T follicular helper cell (primary cell): Measurements from ENCODE around the gene TRIM37.
"Not testable (repeated sequence)": the region's sequence is repeated elsewhere in the genome, so short reads cannot be mapped to it uniquely, and the experiment has no call there.

Experiments
- DNase-seq: peaks from one replicate; pipeline ENCODE4 v3.0.0-alpha.2; 2020; ENCODE audit warnings: low read depth

The TRIM37 gene

GRCh38 chr17:58995247-58995940, 111.3 kb downstream of the TRIM37 start:
- no peak for DNase-seq

- no peak for DNase-seq
These were observed 113.4 kb downstream of the TRIM37 start for GRCh38 chr17:58993311-58993710.

GRCh38 chr17:58991718-58992331, 114.9 kb downstream of the TRIM37 start:
- DNase-seq, result no peak

GRCh38 chr17:58989629-58990028, 117.1 kb downstream of the TRIM37 start:
- no peak for DNase-seq

GRCh38 chr17:58985971-58986370, 120.7 kb downstream of the TRIM37 start:
- DNase-seq, result no peak

- DNase-seq, result no peak
These were observed 121.3 kb downstream of the TRIM37 start for GRCh38 chr17:58985367-58985766.

- DNase-seq, result no peak
These were observed 124.1 kb downstream of the TRIM37 start for GRCh38 chr17:58982626-58983025.

- no peak for DNase-seq
These were observed 125.8 kb downstream of the TRIM37 start for GRCh38 chr17:58980706-58981481.

- DNase-seq, result no peak
These were observed 130.1 kb downstream of the TRIM37 start for GRCh38 chr17:58976541-58976940.

GRCh38 chr17:58974354-58974753, 132.3 kb downstream of the TRIM37 start:
- no peak for DNase-seq

- DNase-seq, result no peak
These were observed 135.8 kb downstream of the TRIM37 start for GRCh38 chr17:58970609-58971450.

- DNase-seq, result no peak
These were observed 137.1 kb downstream of the TRIM37 start for GRCh38 chr17:58969612-58970011.

- no peak for DNase-seq
These were observed 137.5 kb downstream of the TRIM37 start for GRCh38 chr17:58969156-58969555.

- no peak for DNase-seq
These were observed 138.1 kb downstream of the TRIM37 start for GRCh38 chr17:58968426-58969061.

- DNase-seq, result no peak
These were observed 140.5 kb downstream of the TRIM37 start for GRCh38 chr17:58966208-58966607.

- DNase-seq, result no peak
These were observed 141.5 kb downstream of the TRIM37 start for GRCh38 chr17:58965221-58965620.

- no peak for DNase-seq
These were observed 146.6 kb downstream of the TRIM37 start for GRCh38 chr17:58960068-58960467.

GRCh38 chr17:58957725-58958073, 149.0 kb downstream of the TRIM37 start:
- not testable (repeated sequence) for DNase-seq

GRCh38 chr17:58956997-58957724, 149.5 kb downstream of the TRIM37 start:
- no peak for DNase-seq

- not testable (repeated sequence) for DNase-seq
These were observed 152.3 kb downstream of the TRIM37 start for GRCh38 chr17:58954358-58954757.

- no peak for DNase-seq
These were observed 158.9 kb downstream of the TRIM37 start for GRCh38 chr17:58947824-58948223.
